AML-193 (cell line): ENCODE results near the gene AGBL4.

Source experiments
- DNase-seq, 2 experiments: peaks; one replicate each; lab custom pipeline; 2025; lab: John Stamatoyannopoulos, UW

AGBL4 gene

GRCh38 chr1:49185450-49185980, 838.2 kb downstream of the AGBL4 start:
- no peak for DNase-seq

GRCh38 chr1:49183489-49183888, 840.3 kb downstream of the AGBL4 start:
- DNase-seq: no peak

- no peak for DNase-seq
Measured at GRCh38 chr1:49181033-49181432, 842.7 kb downstream of the AGBL4 start.

GRCh38 chr1:49171941-49172593, 851.7 kb downstream of the AGBL4 start:
- no peak for DNase-seq

DNA sequence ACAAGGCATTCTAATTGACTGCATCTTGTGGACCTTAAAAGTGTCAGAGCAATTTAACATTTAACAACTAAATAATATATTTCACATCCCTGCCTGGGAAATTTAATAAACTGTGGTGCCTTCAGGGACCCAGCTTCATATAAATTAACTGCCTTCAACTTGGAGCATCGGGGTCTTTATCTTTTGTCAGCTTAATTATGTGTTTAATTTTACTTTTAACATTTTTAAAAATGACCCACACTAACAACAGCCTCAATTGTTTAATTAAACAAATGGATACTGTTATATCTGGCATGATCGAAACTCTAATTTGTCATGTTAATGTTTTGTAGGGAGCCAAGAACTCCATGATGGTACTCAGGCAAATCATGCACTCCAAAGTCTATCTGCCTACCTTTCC, 857.7 kb downstream of the AGBL4 start:
- DNase-seq: no peak

GRCh38 chr1:49163031-49163430, 860.7 kb downstream of the AGBL4 start:
- no peak for DNase-seq

DNA sequence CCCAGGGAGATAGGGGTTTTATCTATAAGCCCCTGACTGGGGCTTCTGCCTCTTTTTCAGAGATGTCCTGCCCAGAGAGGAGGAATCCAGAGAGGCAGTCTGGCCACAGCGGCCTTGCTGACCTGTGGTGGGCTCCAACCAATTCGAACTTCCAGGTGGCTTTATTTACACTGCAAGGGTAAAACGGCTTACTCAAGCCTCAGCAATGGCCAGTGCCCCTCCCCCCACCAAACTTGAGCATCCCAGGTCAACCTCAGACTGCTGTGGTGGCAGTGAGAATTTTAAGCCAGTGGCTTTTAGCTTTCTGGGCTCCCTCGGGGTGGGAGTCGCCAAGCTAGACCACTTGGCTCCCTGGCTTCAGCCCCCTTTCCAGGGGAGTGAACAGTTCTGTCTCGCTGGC, 863.1 kb downstream of the AGBL4 start:
- DNase-seq: no peak

GRCh38 chr1:49136738-49137251, 887.0 kb downstream of the AGBL4 start:
- no peak for DNase-seq

DNA sequence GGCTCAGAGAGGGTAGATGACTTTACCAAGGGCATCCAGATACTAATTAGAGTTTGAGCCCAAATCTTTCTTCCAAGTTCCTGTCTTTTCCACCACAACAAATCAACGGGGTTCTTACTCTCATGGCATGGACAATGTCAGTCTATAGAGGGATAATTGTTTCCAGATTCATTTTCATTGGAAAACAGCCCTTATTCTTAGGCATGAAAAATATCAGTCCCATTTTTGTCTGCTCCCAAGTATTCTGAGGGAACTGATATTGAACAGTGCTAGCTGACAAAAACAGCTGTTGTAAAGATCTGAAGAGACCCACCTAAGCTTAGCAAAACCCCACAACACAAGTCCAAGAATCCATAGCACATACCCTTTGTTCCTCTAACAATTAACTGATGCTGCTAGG, 898.0 kb downstream of the AGBL4 start:
- DNase-seq: no peak

DNA sequence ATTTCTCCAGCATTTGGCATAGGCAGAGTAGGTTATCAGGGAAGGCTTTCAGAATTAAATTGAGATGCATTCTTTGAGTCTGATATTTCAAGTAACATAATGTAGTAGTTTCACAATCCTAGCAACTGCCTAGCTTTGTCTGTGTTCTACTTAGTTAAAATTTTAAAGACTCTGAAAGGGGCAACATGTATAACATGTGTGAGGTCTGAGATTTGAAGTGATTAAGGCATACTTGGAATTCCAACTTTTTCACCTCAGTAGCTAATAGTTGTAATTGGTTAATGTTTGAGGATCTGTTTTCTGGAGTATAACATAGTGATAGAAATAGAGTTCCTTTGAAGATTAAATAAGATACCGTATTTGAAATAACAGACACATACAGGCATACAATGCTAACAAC, 911.8 kb downstream of the AGBL4 start:
- DNase-seq: no peak

- DNase-seq: no peak
Measured at GRCh38 chr1:49106445-49106844, 917.3 kb downstream of the AGBL4 start.

- no peak for DNase-seq
Measured at GRCh38 chr1:49104575-49104974, 919.2 kb downstream of the AGBL4 start.

GRCh38 chr1:49102752-49103151, 921.0 kb downstream of the AGBL4 start:
- DNase-seq: no peak

DNA sequence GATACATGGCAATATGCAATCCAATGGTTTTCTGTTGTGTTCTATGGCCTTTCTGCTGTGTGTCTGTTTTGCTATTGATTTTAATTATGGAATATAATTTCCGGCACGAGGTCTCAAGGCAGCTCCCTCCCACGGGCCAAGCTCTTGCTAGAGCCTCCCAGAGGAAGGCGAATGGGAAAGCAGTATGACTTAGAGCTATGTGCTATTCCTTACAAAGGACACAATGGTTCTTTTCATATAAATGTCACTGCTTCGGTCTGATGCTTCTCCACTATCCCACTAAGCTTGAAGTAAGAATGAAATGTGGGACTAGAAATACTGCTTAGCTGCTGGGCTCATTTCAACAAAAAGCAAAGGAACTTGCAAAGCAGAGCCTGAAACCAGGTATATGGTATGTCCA, 924.9 kb downstream of the AGBL4 start:
- no peak for DNase-seq

- no peak for DNase-seq
Measured at GRCh38 chr1:49086327-49086726, 937.4 kb downstream of the AGBL4 start.

GRCh38 chr1:49085079-49085478, 938.7 kb downstream of the AGBL4 start:
- DNase-seq: no peak

- DNase-seq: no peak
Measured at GRCh38 chr1:49060766-49061165, 963.0 kb downstream of the AGBL4 start.

GRCh38 chr1:49059087-49059486, 964.7 kb downstream of the AGBL4 start:
- no peak for DNase-seq

- DNase-seq: no peak
Measured at GRCh38 chr1:49052102-49052501, 971.7 kb downstream of the AGBL4 start.

DNA sequence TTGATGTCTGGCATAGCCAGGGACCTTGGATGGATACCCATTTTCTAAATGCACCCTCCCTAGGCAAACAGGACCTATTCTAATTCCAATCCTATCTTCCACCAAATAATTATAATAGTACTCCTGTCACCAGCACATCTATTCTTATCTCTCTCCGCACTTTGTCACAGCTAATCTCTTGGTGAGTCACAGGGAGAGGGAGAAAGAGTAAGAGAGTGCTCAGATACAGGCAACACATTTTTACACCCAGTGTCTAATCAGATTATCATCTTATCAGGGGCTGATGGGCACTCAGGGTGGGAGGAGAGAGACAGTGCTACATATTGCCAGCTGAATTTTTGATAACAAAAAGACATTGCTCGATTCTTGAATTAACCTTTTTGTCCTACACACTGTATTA, 972.1 kb downstream of the AGBL4 start:
- no peak for DNase-seq

DNA sequence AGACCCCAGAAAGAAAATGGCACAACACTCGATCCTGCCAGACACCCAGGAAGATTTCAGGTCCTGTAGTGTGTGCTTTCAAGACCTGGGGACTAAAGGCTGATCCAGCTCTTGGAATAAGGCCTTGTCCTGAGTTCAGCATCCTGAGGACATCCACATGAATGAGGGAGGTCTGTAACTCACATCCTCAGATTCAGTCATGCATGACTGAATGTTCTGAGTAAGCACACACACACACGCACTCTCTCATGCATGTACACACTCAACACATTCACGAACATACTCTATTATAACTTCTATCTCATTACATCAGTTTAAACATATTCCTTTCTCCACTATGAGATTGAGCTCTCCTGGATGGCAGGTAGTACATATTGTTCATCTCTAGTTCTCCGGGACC, 973.7 kb downstream of the AGBL4 start:
- no peak for DNase-seq

- DNase-seq: no peak
Measured at GRCh38 chr1:49048188-49048587, 975.6 kb downstream of the AGBL4 start.

- no peak for DNase-seq
Measured at GRCh38 chr1:49046305-49046704, 977.4 kb downstream of the AGBL4 start.

- no peak for DNase-seq
Measured at GRCh38 chr1:49045371-49045770, 978.4 kb downstream of the AGBL4 start.
